ENCODE results near the gene UBAC2. TPM values are rescaled to one million over a fixed set of nuclear protein-coding genes. Genes with fewer than 3 reads are reported as not detected.

UBAC2 gene
- polyA plus RNA-seq, 2 donors = 63.0 to 70.1 TPM

- Histone ChIP-seq H3K4me1 (ENCODE audit: control insufficient read depth in 2 of 2, insufficient read depth in 2 of 2, low read length in 1 of 2) (no peaks in the 10 kb centered on the region), H3K27me3 (ENCODE audit: control insufficient read depth in 1 of 2, insufficient read depth in 2 of 2, low read length in 2 of 2) (no peaks in the 10 kb centered on the region), H3K36me3 (ENCODE audit: control insufficient read depth in 2 of 2, insufficient read depth in 2 of 2, low read length in 1 of 2) (peaks cover 0 to 3% of the 10 kb centered on the region in 2 donors), H3K9me3 (ENCODE audit: control insufficient read depth in 2 of 2, insufficient read depth in 1 of 2, low read depth in 1 of 2, low read length in 1 of 2) (no peaks in the 10 kb centered on the region), H3K4me3 (ENCODE audit: low read depth in 1 of 2, low read length in 2 of 2) (no peak overlapping the region), H3K27ac (ENCODE audit: low read depth in 2 of 2, low read length in 1 of 2) (no peak overlapping the region)
Measured at GRCh38 chr13:99294198-99294597, 93.5 kb downstream of the UBAC2 start.

GRCh38 chr13:99294958-99295357, 94.3 kb downstream of the UBAC2 start:
- Histone ChIP-seq H3K36me3 (ENCODE audit: control insufficient read depth in 2 of 2, insufficient read depth in 2 of 2, low read length in 1 of 2) (peaks cover 0 to 3% of the 10 kb centered on the region in 2 donors), H3K27me3 (ENCODE audit: control insufficient read depth in 1 of 2, insufficient read depth in 2 of 2, low read length in 2 of 2) (no peaks in the 10 kb centered on the region), H3K4me1 (ENCODE audit: control insufficient read depth in 2 of 2, insufficient read depth in 2 of 2, low read length in 1 of 2) (no peaks in the 10 kb centered on the region), H3K9me3 (ENCODE audit: control insufficient read depth in 2 of 2, insufficient read depth in 1 of 2, low read depth in 1 of 2, low read length in 1 of 2) (no peaks in the 10 kb centered on the region), H3K4me3 (ENCODE audit: low read depth in 1 of 2, low read length in 2 of 2) (no peak overlapping the region), H3K27ac (ENCODE audit: low read depth in 2 of 2, low read length in 1 of 2) (no peak overlapping the region)
- 66 to 71% methylated on average over 7 of the region's 7 CpGs for WGBS, 2 donors

GRCh38 chr13:99295488-99296252, 95.0 kb downstream of the UBAC2 start:
- H3K9me3 ChIP-seq (ENCODE audit: control insufficient read depth in 2 of 2, insufficient read depth in 1 of 2, low read depth in 1 of 2, low read length in 1 of 2) = no peaks in the 10 kb centered on the region
- peaks cover 0 to 3% of the 10 kb centered on the region in 2 donors for H3K36me3 ChIP-seq (ENCODE audit: control insufficient read depth in 2 of 2, insufficient read depth in 2 of 2, low read length in 1 of 2)
- H3K4me1 ChIP-seq (ENCODE audit: control insufficient read depth in 2 of 2, insufficient read depth in 2 of 2, low read length in 1 of 2) = no peaks in the 10 kb centered on the region
- WGBS, 2 donors = 88 to 89% methylated on average over 12 of the region's 12 CpGs
- H3K27me3 ChIP-seq (ENCODE audit: control insufficient read depth in 1 of 2, insufficient read depth in 2 of 2, low read length in 2 of 2) = no peaks in the 10 kb centered on the region
- H3K4me3 ChIP-seq (ENCODE audit: low read depth in 1 of 2, low read length in 2 of 2) = no peak overlapping the region
- H3K27ac ChIP-seq (ENCODE audit: low read depth in 2 of 2, low read length in 1 of 2) = no peak overlapping the region

GRCh38 chr13:99296398-99296797, 95.7 kb downstream of the UBAC2 start:
- 77 to 85% methylated on average over 4 of the region's 4 CpGs for WGBS, 2 donors
- Histone ChIP-seq H3K9me3 (ENCODE audit: control insufficient read depth in 2 of 2, insufficient read depth in 1 of 2, low read depth in 1 of 2, low read length in 1 of 2) (no peaks in the 10 kb centered on the region), H3K27me3 (ENCODE audit: control insufficient read depth in 1 of 2, insufficient read depth in 2 of 2, low read length in 2 of 2) (no peaks in the 10 kb centered on the region), H3K27ac (ENCODE audit: low read depth in 2 of 2, low read length in 1 of 2) (no peak overlapping the region), H3K4me1 (ENCODE audit: control insufficient read depth in 2 of 2, insufficient read depth in 2 of 2, low read length in 1 of 2) (no peaks in the 10 kb centered on the region), H3K36me3 (ENCODE audit: control insufficient read depth in 2 of 2, insufficient read depth in 2 of 2, low read length in 1 of 2) (peaks cover 0 to 3% of the 10 kb centered on the region in 2 donors), H3K4me3 (ENCODE audit: low read depth in 1 of 2, low read length in 2 of 2) (no peak overlapping the region)

- H3K27ac ChIP-seq (ENCODE audit: low read depth in 2 of 2, low read length in 1 of 2) = no peak overlapping the region
- H3K4me3 ChIP-seq (ENCODE audit: low read depth in 1 of 2, low read length in 2 of 2) = no peak overlapping the region
- H3K4me1 ChIP-seq (ENCODE audit: control insufficient read depth in 2 of 2, insufficient read depth in 2 of 2, low read length in 1 of 2) = no peaks in the 10 kb centered on the region
- no peaks in the 10 kb centered on the region for H3K9me3 ChIP-seq (ENCODE audit: control insufficient read depth in 2 of 2, insufficient read depth in 1 of 2, low read depth in 1 of 2, low read length in 1 of 2)
- no peaks in the 10 kb centered on the region for H3K27me3 ChIP-seq (ENCODE audit: control insufficient read depth in 1 of 2, insufficient read depth in 2 of 2, low read length in 2 of 2)
- peaks cover 0 to 3% of the 10 kb centered on the region in 2 donors for H3K36me3 ChIP-seq (ENCODE audit: control insufficient read depth in 2 of 2, insufficient read depth in 2 of 2, low read length in 1 of 2)
Measured at GRCh38 chr13:99297331-99297730, 96.7 kb downstream of the UBAC2 start.

GRCh38 chr13:99298056-99298455, 97.4 kb downstream of the UBAC2 start:
- Histone ChIP-seq H3K27ac (ENCODE audit: low read depth in 2 of 2, low read length in 1 of 2) (no peak overlapping the region), H3K9me3 (ENCODE audit: control insufficient read depth in 2 of 2, insufficient read depth in 1 of 2, low read depth in 1 of 2, low read length in 1 of 2) (no peaks in the 10 kb centered on the region), H3K36me3 (ENCODE audit: control insufficient read depth in 2 of 2, insufficient read depth in 2 of 2, low read length in 1 of 2) (peaks cover 0 to 3% of the 10 kb centered on the region in 2 donors), H3K4me1 (ENCODE audit: control insufficient read depth in 2 of 2, insufficient read depth in 2 of 2, low read length in 1 of 2) (no peaks in the 10 kb centered on the region), H3K4me3 (ENCODE audit: low read depth in 1 of 2, low read length in 2 of 2) (no peak overlapping the region), H3K27me3 (ENCODE audit: control insufficient read depth in 1 of 2, insufficient read depth in 2 of 2, low read length in 2 of 2) (no peaks in the 10 kb centered on the region)
- WGBS, 2 donors = 87 to 91% methylated on average over 2 of the region's 2 CpGs

- H3K27me3 ChIP-seq (ENCODE audit: control insufficient read depth in 1 of 2, insufficient read depth in 2 of 2, low read length in 2 of 2) = no peaks in the 10 kb centered on the region
- H3K9me3 ChIP-seq (ENCODE audit: control insufficient read depth in 2 of 2, insufficient read depth in 1 of 2, low read depth in 1 of 2, low read length in 1 of 2) = peaks cover 0 to 4% of the 10 kb centered on the region in 2 donors
- H3K4me3 ChIP-seq (ENCODE audit: low read depth in 1 of 2, low read length in 2 of 2) = no peak overlapping the region
- WGBS, 2 donors = 85 to 87% methylated on average over 4 of the region's 4 CpGs
- no peaks in the 10 kb centered on the region for H3K4me1 ChIP-seq (ENCODE audit: control insufficient read depth in 2 of 2, insufficient read depth in 2 of 2, low read length in 1 of 2)
- H3K27ac ChIP-seq (ENCODE audit: low read depth in 2 of 2, low read length in 1 of 2) = no peak overlapping the region
- H3K36me3 ChIP-seq (ENCODE audit: control insufficient read depth in 2 of 2, insufficient read depth in 2 of 2, low read length in 1 of 2) = peaks cover 5 to 6% of the 10 kb centered on the region in 2 donors
Measured at GRCh38 chr13:99299256-99299919, 98.7 kb downstream of the UBAC2 start.

- no peaks in the 10 kb centered on the region for H3K4me1 ChIP-seq (ENCODE audit: control insufficient read depth in 2 of 2, insufficient read depth in 2 of 2, low read length in 1 of 2)
- peaks cover 5 to 6% of the 10 kb centered on the region in 2 donors for H3K36me3 ChIP-seq (ENCODE audit: control insufficient read depth in 2 of 2, insufficient read depth in 2 of 2, low read length in 1 of 2)
- peak overlapping the region in 1 of 2 donors; percentile 42 for H3K27ac ChIP-seq (ENCODE audit: low read depth in 2 of 2, low read length in 1 of 2)
- no peak overlapping the region for H3K4me3 ChIP-seq (ENCODE audit: low read depth in 1 of 2, low read length in 2 of 2)
- no peaks in the 10 kb centered on the region for H3K27me3 ChIP-seq (ENCODE audit: control insufficient read depth in 1 of 2, insufficient read depth in 2 of 2, low read length in 2 of 2)
- WGBS, 2 donors = 87 to 89% methylated on average over 4 of the region's 4 CpGs
- H3K9me3 ChIP-seq (ENCODE audit: control insufficient read depth in 2 of 2, insufficient read depth in 1 of 2, low read depth in 1 of 2, low read length in 1 of 2) = peaks cover 0 to 4% of the 10 kb centered on the region in 2 donors
Measured at GRCh38 chr13:99299920-99300341, 99.3 kb downstream of the UBAC2 start.

GRCh38 chr13:99301056-99301838, 100.6 kb downstream of the UBAC2 start:
- 79 to 80% methylated on average over 7 of the region's 7 CpGs for WGBS, 2 donors
- H3K36me3 ChIP-seq (ENCODE audit: control insufficient read depth in 2 of 2, insufficient read depth in 2 of 2, low read length in 1 of 2) = peaks cover 2 to 6% of the 10 kb centered on the region in 2 donors
- peak overlapping the region in 1 of 2 donors; percentile 34 for H3K27ac ChIP-seq (ENCODE audit: low read depth in 2 of 2, low read length in 1 of 2)
- no peak overlapping the region for H3K4me3 ChIP-seq (ENCODE audit: low read depth in 1 of 2, low read length in 2 of 2)
- no peaks in the 10 kb centered on the region for H3K27me3 ChIP-seq (ENCODE audit: control insufficient read depth in 1 of 2, insufficient read depth in 2 of 2, low read length in 2 of 2)
- peaks cover 0 to 4% of the 10 kb centered on the region in 2 donors for H3K9me3 ChIP-seq (ENCODE audit: control insufficient read depth in 2 of 2, insufficient read depth in 1 of 2, low read depth in 1 of 2, low read length in 1 of 2)
- H3K4me1 ChIP-seq (ENCODE audit: control insufficient read depth in 2 of 2, insufficient read depth in 2 of 2, low read length in 1 of 2) = no peaks in the 10 kb centered on the region
